HG03520 (cell line): Measurements from ENCODE around the gene ALPK3.
"Not testable (repeated sequence)": the region's sequence is repeated elsewhere in the genome, so short reads cannot be mapped to it uniquely, and the experiment has no call there.

Experiments used
- ATAC-seq: cut with Tn5 transposase; IDR thresholded peaks from one replicate; pipeline ENCODE4 v1.9.1; 2021; ENCODE audit warnings: mild to moderate bottlenecking, moderate library complexity; ENCODE audit not compliant: unreplicated experiment

Gene ALPK3

DNA sequence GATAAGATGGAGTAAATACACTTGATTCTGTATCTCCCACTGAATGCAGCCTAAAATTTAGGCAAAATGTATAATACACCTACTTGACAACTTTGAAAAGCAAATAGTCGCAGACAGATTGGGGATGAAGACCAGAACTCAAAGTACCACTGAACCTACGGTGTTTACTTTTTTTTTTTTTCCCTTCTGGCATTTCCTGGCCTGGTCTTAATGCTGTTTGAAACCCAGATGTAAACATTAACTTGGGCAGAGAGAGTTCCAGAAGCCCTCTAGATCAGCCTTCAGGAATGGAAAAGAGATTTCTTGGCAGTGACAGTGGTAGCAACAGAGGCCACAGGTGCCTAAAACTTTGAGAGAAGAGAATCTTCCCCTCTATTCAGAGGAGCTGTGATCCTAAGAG is 27.8 kb downstream of the ALPK3 start:
- no peak for ATAC-seq

DNA sequence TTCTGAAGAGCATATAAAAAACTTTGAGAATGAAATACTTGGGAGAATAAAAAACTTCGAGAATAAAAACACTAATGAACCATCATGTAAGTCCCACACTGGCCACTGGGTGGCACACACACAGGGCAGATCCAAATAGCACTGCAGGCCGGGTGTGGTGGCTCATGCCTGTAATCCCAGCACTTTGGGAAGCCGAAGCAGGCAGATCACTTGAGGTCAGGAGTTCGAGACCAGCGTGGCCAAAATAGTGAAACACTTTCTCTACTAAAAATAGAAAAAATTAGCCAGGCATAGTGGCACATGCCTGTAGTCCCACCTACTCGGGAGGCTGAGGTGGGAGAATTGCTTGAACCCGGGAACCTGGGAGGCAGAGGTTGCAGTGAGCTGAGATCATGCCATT is 28.5 kb downstream of the ALPK3 start:
- not testable (repeated sequence) for ATAC-seq

- ATAC-seq, result no peak
These were observed 29.1 kb downstream of the ALPK3 start for GRCh38 chr15:84846269-84846668.

DNA sequence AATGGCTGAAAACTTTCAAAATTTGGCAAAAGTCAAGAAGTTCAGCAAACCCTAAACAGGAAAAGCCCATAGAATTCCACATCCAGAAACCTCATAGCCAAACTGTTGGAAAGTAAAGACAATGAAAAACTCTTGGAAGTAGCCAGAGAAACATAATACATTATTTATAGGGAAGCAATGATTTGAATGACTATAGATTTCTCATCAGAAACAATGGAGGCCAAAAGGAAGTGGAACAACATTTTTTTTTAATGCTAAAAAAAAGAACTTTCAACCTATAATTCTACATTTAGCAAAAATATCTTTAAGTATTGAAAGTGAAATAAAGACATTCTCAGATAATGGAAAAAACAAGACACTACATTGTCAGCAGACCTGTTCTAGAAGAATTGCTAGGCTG is 30.2 kb downstream of the ALPK3 start:
- no peak for ATAC-seq

GRCh38 chr15:84852212-84852611 is 35.1 kb downstream of the ALPK3 start:
- ATAC-seq, result no peak

GRCh38 chr15:84855136-84855535 is 38.0 kb downstream of the ALPK3 start:
- ATAC-seq, result no peak

DNA sequence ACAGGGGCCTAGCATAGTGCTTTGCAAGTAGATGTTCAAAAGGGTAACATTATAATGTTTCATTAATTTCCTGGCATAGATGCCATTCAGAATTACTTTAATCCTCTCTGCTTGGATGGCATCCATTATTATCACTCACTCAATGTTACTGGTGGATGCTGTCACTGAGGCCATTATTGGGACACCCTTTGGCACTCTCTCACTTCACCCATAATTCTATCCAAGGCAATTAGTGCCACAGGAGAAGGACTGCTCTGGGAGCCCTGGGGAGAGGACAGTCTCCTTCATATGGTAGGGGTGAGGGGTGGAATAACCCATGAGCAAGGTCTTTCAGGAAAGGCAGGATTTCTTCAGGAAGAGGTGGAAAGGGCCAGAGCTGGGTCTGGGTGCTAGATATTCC is 38.6 kb downstream of the ALPK3 start:
- no peak for ATAC-seq

DNA sequence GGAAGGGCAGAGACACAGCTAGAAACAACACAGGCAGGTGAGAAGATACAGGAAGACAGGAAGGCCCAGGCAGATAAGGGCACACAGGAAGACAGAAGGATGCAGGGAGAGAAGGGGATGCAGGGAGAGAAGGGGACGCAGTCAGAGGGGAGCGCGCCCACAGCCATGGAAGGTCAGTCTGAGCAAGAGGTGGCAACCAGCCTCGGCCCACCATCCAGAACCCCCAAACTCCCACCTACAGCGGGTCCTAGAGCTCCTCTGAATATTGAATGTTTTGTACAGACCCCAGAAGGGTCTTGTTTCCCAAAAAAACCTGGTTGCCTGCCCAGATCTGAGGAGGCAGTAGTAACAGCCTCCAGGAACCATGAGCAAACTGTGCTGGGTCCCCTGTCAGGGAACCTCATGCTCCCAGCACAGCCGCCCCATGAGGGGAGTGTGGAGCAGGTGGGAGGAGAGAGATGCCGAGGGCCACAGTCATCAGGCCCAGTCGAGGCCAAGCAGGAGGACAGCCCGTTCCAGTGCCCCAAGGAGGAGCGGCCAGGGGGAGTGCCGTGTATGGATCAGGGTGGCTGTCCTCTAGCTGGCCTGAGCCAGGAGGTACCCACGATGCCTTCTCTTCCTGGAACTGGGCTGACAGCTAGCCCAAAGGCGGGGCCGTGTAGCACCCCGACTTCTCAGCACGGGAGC is 39.7 kb downstream of the ALPK3 start:
- ATAC-seq, result no peak

- no peak for ATAC-seq
These were observed 40.4 kb downstream of the ALPK3 start for GRCh38 chr15:84857418-84858004.

DNA sequence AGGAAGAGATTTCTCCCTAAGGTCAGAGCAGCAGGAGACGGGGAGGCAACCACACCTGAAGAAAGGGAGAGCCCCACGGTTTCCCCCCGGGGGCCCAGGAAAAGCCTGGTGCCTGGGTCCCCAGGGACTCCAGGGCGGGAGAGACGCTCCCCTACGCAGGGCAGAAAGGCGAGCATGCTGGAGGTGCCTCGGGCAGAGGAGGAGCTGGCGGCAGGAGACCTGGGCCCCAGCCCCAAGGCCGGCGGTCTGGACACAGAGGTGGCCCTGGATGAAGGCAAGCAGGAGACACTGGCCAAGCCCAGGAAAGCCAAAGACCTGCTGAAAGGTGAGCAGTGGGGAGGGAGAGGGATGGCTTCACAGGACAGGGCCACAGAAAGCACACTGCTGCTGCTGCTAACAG is 41.1 kb downstream of the ALPK3 start:
- ATAC-seq, result no peak

- no peak for ATAC-seq
These were observed 42.0 kb downstream of the ALPK3 start for GRCh38 chr15:84859144-84859543.

DNA sequence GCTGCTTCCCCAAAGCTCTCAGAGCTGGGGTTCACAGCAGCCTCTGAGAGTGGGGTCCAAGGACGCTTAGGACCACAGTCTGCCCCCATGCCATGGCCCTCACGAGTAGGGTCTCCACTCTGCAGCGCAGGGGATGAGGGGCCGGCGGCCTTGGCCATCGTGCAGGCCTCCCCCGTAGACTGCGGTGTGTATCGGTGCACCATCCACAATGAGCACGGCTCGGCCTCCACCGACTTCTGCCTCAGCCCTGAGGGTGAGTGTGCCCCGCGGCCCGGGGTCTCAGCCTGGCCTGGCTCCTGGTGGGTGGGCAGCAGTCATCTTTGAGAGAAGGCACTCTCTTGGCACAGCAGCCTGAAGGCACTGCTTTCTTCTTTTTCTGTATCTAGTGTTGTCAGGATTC is 42.5 kb downstream of the ALPK3 start:
- no peak for ATAC-seq

DNA sequence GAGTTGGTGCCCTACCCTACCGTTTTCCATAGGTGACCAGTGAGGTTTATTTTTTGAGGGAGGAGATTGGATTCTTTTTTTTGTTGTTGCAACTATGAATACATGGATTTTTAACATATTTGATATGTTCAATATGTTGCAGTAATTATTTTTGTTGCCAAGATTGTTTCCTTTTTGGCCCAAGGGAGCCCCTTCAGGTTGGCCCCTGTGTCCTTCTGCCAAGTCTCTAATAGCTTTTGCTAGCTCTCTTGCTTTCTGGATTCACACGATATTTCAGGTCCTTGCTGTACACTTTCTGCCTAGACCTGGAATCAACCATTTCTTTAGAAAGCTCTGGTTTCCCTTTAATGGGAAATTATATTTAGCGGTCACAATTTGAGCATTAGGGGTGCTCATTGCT is 44.6 kb downstream of the ALPK3 start:
- no peak for ATAC-seq

- no peak for ATAC-seq
These were observed 45.2 kb downstream of the ALPK3 start for GRCh38 chr15:84862214-84862975.

DNA sequence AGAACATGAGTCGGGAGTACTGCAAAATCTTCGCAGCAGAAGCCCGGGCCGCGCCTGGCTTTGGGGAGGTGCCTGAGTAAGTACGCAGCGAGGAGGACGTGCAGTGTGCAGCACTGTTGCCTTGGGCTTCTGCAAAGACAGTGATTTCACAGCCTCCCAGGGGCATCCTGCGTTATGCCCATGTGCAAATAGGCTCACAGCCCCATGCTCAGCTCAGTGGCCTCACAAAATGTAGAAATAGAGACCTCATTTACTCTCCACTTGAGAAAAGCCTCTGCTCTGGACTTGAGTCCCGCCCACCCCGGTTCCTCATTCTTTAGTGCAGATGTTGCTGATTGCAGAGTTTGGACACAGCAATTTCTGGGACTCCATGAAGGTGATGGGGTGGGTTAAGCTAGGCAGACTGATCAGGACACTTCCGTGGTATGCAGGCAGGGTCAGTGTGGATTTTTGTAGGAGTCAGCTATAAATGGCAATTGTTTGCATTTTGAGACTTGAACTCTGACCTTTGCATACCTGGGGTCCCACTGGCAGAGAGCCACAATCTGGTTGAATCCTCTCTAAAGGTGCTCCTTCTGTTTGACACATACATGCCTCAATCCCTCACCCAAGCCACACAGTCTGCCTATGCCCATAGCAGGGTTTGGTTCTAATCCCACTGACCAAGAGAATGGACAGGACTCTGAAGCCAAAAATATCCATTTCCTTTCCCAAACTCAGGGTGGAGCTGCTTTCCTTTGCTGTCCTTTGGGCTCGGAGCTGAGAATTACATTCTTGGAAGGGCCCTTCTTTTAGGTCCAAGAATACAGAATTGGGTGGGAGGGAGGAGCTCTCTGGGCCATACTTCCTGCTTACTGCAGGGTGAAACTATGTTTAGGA is 46.6 kb downstream of the ALPK3 start:
- no peak for ATAC-seq

DNA sequence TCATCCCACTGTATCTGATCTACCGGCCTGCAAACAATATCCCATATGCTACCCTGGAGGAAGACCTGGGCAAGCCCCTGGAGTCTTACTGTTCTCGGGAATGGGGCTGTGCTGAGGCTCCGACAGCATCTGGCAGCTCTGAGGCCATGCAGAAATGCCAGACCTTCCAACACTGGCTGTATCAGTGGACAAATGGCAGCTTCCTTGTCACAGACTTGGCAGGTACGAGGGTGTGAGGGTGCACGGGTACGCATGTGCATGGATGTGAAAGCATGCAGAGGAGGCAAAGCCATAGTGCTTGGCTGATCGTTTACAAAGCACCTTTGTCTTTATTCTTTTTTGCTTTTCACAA is 47.3 kb downstream of the ALPK3 start:
- ATAC-seq, result no peak

- no peak for ATAC-seq
These were observed 48.0 kb downstream of the ALPK3 start for GRCh38 chr15:84865074-84865569.

DNA sequence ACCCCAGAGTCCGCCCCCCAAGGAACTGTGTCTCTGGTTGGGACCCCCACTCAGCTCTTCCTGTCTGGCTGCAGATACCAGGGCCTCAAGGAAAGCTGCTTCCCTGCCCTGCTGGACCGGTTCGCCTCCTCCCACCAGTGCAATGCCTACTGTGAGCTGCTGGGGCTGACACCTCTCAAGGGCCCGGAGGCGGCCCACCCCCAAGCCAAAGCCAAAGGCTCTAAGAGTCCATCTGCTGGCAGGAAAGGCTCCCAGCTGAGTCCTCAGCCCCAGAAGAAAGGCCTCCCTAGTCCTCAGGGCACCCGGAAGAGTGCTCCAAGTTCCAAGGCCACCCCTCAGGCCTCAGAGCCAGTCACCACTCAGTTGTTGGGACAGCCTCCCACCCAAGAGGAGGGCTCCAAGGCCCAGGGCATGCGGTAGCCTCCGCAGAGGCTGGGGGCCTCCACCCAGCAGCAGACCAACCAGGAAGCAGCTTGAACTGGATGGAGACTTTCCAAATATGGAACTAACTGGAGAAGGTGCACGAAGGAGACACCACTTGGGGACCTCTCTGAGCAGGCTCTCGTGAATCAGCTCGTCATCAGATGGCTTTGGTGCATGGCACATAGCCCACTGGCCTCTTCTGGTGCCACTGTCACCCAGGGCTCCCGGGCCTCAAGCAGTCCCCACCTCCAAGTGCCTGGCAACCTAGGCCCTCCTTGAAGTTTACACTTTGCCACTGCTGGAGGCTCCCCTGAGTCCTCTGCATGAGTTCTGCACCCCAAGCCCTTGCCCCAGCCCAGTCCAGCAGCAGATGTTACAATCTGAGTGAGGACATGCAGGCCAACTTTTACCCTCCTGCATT is 51.1 kb downstream of the ALPK3 start:
- no peak for ATAC-seq

DNA sequence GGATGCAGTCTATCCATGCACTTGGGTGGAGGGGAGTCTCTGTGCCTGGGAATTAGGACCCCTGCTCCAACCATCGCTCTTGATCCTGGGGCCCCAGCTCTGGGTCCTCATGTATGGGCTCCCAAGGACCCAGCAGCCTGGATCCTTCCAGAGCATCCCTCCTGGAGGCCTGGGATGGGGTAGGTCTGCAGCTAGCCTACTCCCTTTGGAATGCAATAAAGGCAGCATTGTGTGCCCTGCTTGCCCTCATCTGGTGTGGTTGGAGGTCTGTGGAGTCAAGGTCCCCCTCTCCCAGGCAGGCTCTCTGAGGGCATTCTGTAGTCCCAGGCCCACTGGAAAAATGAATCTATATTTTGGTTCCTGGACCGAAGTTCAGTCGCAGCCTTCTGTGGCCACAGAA is 52.4 kb downstream of the ALPK3 start:
- no peak for ATAC-seq

DNA sequence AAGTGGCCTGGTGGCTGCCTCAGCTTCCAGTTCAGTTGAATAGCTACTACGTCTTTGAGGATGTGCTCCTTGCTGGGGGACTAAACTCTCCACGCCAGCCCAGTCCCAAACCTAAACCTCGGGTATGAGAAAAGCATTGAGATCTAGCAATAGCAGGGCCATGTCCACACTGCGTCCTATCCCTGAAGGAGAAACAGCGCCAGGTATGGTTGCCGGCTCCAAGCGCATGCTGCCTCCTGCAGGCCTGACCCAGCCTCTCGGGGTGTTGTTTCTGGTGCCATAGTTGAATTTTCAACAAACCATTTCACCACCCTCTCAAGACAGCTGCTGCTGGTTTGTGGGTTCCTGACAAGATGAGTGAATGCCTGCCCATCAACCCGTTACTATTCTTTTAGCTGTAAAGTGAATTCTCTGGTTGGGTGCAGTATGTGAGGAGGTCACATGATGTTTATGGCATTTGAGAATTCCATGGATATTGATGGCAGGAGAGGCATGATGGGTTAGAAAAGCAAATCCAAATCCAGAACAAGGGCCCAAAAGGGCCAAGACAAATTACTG is 54.4 kb downstream of the ALPK3 start:
- ATAC-seq, result no peak
